NCI-H2081 treated with DMSO at 0.1 percent for 48 hours (cell line): ENCODE data around the gene KPNB1.

Experiments used
- DNase-seq: peaks from one replicate; lab custom pipeline; 2025; lab: John Stamatoyannopoulos, UW

KPNB1 gene

GRCh38 chr17:47649153-47649971, at the start of gene KPNB1:
Gene KPNB1 (plus strand): TSS chr17:47649919. CDS start chr17:47650245, 326 bp downstream.
- DNase-seq = peak; percentile 100

GRCh38 chr17:47603830-47604597, 45.7 kb upstream of the KPNB1 start:
- no peak for DNase-seq

DNA sequence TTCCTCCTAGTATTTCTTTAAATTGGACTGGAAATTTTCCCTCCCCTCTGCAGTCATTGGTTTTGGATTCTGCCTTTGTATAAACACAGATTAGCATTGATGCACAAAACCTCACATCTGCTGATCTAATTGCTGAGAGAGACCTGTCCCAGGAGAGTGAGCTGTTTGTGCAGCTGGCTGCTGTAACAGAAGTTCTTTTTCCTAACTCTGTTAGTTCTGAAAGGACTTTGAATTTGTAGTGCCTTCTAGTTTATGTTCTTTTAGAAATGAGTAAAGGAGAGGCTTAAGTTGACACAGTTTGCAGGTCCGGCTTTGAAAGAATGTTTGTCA, 45.2 kb upstream of the KPNB1 start:
- DNase-seq = peak; percentile 96

DNA sequence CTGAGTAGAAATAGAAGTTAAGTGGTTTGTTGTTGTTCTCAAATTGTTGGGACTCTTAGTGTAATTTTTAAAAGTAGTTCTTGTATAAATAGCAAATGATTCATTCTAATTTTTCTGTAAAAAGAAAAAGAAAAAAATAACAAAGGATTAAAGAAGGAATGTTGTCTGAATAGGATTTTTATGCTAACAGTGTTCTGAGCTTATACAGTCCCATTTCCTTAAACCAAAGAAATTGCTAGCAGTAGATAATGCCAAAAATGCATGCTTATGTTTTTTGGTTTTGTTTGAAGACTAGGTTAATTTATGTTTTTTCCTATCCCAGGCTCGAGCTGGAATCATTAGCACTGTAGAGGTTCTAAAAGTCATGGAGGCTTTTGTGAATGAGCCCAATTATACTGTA, 44.7 kb upstream of the KPNB1 start:
- no peak for DNase-seq

DNA sequence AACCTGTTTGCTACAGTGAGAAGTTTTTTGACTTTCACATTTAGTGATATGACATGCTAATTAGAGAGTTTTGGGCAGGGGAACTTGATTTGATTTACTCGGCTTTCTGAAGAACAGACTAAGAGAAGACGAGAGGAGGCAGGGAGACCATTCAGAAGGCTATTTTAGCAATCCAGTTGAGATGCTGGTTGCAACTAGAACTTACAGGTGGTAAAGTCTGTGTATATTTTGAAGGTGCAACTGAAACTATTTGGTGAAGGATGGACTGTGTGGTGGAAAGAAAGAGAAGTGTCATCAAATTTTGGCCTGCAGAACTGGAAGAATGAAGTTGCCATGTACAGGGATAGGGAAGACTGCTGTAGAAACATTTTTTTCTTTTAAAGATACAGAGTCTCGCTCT, 42.2 kb upstream of the KPNB1 start:
- DNase-seq = no peak

- no peak for DNase-seq
Observed at GRCh38 chr17:47611372-47612350, 38.1 kb upstream of the KPNB1 start.

DNA sequence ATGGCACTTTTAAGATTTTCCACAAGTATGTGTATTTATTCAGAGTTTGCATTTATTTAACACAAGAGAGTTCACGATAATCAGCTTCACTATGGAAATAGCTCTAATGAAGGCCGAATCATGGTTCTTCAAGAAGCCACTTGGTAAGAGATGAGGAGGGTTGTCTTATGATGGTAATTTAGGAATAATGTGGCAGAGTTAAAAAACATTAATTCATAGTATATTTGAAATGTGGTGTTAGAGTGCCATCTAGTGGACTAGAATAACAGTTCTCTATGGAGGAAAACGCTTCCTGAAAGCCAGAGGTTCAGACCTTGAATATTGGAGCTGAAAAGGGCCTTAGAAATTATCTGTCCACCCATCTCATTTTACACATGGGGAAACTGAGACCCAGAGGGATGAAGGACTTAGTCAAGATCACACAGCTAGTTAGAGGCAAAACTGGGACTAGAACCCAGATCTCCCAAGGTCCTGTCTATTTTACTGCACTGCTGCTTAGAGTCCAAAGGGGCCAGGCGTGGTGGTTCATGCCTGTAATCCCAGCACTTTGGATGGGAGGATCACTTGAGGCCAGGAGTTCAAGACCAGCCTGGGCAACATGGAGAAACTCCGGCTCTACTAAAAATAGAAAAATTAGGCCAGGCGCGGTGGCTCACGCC, 33.8 kb upstream of the KPNB1 start:
- DNase-seq = peak; percentile 38

GRCh38 chr17:47618410-47618809, 31.3 kb upstream of the KPNB1 start:
- DNase-seq = no peak

DNA sequence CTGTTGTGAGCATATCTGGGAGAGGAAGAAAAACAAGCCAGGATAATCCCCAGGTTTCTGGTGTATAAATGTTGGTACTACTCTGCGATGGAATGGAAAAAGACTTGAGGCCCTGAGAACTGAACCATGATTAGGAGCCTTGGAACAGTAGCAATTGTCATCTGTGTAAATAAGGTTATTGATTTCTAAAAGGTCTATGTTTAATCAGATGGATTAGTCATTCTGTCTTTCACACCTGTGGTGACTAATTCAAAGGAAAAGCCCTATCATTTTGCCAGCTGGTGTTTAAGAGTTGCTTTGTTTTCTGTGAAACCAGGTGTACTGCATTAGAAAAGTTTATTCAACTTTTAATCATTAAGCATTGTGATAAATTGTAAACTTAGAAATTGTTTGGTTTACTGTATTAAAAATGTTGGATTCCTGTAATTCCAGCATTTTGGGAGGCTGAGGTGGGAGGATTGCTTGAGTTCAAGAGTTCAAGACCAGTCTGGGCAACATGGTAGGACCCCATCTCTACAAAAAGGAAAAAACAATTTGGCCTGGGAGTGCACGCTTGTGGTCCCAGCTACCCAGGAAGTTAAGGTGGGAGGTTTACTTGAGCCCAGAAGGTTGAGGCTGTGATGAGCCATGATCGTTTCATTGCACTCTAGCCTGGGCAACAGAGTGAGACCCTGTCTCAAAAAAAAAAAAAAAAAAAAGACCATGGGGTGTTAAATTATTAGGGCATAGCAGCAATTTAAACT, 29.0 kb upstream of the KPNB1 start:
- no peak for DNase-seq

- DNase-seq = no peak
Observed at GRCh38 chr17:47621293-47622179, 28.2 kb upstream of the KPNB1 start.

DNA sequence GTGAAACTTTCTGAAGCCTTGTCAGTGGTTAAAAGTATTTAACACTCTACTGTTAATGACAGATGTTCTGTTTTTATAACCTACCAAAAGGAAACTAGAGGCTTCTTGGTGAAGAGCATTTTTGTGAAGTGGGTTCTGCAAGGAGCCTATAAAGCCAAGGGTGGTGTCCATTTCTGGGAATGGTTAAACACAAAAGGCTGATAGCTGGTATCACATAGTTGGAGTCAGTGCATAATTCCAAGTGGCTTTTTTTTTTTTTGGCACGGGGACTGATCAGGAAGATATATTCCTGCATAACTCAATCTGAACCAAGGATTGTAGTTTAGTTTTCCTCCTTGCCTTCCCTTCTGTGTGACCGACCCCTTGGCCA, 27.6 kb upstream of the KPNB1 start:
- no peak for DNase-seq

- DNase-seq = no peak
Observed at GRCh38 chr17:47624727-47625068, 25.0 kb upstream of the KPNB1 start.

DNA sequence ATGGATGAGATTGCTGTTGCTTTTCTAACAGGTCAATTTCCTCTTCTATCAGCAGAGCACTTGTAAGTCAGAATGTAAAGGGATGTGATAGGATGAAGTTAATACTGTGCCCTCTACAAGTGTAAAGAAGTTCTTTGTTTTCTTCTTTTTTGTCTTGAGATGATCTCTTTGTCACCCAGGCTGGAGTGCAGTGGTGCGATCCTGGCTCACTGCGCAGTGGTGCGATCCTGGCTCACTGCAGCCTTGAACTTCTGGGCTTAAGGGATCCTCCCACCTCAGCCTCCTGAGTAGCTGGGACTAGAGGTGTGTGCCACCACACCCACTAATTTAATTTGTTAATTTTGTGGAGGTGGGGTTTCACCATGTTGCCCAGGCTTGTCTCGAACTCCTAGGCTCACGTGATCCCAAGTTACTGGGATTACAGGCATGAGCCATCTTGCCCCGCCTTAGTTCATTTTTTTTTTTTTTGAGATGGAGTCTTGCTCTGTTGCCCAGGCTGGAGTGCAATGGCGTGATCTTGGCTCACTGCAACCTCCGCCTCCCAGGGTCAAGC, 21.6 kb upstream of the KPNB1 start:
- DNase-seq = no peak

DNA sequence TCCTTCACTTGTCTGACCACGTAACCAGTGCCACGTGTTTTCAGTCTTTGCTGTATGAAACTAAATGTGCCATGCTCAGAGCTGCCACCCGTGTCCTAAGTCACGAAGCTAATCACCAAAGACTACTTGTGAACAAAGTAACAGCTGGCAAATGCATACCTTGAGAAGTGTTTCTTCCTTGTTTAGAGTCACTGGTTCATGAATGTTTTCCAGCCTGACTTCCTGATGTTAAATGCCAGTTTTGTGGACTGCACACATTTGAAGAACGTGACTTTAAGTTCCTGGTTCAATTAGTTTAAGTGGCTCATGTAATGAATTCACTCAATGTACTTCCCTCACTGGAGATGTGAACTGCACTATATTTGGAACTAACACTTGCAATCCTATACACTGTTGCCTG, 19.9 kb upstream of the KPNB1 start:
- no peak for DNase-seq

DNA sequence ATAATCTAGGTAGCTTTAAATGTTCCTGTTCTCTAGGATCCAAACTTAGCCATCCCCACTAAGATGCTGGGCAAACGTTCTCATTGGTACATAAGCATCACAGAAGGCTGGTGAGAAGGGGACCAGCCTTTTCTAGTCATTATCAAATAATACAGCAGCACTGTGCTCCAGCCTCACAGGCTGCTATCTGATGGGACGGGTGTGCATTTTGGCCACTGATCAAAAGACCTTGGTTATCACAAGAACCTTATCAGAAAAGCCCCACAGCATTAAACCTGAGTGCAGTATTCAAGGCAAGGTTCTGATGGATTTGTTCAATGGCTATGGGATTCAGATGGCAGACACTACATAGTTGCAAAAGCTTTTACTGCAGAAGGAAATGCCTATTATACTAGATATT, 19.1 kb upstream of the KPNB1 start:
- DNase-seq = no peak

- DNase-seq = no peak
Observed at GRCh38 chr17:47632991-47633390, 16.7 kb upstream of the KPNB1 start.

DNA sequence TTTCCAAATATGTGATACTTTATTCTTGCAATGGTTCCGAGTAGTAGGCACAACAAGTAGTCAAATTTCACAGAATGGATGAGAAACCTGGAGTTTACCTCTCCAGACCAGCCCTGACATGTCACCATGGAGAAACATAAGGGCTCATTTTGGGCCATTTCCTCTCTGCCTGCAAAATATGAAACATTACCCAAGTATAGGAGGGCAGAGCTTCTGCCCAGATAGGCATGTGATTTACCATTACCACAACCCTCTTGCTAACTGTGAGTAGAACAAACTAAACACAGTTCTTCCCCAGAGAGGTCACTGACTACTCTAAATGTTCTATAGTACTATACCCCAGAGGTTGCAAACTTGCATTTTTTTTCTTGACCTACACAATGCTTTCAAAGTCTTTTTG, 15.7 kb upstream of the KPNB1 start:
- DNase-seq = no peak

DNA sequence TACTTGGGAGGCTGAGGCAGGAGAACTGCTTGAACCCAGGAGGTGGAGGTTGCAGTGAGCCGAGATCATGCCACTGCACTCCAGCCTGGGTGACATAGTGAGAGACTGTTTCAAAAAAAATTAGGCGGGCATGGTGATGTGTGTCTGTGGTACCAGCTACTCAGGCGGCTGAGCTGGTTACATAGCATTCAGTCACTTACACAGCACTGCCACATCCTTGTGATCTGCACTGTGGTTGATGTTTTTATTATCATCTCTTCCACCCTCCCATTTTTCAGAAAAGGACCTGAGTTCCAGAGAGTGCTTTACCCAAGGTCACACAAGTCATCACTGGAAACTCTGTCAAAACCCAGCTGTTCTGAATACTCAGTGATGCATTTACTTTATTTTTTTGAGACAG, 14.8 kb upstream of the KPNB1 start:
- no peak for DNase-seq

DNA sequence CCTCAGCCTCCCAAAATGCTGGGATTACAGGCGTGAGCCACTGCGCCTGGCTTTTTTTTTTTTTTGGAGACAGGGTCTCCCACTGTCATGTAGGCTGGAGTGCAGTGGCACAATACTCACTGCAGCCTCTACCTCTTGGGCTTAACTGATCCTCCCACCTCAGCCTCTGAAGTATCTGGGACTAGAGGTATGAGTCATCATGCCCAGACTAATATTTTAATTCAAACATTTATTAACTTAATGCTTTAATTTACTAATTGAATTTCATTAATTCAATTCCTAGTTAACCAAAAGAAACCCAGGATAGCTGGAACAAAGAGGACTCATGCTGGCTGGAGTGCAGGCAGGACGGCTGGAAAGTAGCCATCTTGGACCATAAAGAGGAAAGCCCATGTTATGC, 14.0 kb upstream of the KPNB1 start:
- no peak for DNase-seq
